ENCODE measurements around the gene GNAQ.

GRCh38 chr9:77954666-77955015, 77.0 kb downstream of the GNAQ start:
- TF ChIP-seq POLR2A (IDR thresholded peaks at IDR 0.05) (no peak), CTCF (IDR thresholded peaks at IDR 0.05) (no peak)

Measured in testis (tissue), 2 donors.